ENCODE measurements around the gene SOBP.

DNA sequence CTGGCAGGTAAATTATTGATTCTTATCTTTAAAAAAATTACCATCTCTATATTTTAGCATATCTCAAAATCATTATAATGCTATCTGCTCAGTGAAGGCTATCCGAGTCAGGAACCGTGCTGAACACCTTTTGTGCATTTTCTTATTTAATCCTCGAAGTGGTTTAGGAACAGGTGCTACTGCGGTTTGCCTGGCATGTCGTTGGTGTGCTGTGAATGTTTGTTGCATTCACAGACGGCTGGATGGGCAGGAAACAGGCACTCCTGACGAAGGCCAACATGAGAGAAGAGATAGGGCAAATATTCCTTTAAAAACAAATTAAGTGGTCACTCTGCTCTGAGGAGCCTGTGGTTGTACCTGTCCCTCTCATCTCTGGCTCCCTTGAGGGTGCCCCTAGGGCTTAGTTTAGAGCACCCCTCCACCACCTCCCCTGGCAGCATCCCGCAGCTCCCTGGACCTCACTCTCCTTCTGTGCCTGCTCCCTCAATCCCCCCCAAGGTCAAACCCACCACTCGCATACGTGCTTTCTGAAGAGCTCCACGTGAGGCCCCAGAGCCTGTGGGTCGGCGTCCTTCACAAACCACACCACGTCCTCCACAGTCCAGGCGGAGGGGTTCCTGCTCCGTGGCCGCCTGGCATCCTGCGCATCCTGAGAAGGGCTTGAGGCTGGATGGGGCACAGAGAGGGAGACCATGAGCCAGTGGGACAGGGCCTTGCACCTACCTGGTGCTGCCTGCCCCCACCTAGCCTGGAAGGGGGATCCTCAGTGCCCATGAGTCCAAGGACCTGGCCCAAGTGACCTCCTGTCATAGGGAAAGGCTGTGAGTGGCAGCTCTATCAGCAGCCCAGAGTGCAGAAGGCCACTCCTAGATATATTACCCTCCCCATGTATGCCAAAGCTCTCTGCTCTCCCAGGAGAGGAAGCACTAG lies 217.7 kb downstream of the SOBP start:
- TF ChIP-seq, protein P1, sequence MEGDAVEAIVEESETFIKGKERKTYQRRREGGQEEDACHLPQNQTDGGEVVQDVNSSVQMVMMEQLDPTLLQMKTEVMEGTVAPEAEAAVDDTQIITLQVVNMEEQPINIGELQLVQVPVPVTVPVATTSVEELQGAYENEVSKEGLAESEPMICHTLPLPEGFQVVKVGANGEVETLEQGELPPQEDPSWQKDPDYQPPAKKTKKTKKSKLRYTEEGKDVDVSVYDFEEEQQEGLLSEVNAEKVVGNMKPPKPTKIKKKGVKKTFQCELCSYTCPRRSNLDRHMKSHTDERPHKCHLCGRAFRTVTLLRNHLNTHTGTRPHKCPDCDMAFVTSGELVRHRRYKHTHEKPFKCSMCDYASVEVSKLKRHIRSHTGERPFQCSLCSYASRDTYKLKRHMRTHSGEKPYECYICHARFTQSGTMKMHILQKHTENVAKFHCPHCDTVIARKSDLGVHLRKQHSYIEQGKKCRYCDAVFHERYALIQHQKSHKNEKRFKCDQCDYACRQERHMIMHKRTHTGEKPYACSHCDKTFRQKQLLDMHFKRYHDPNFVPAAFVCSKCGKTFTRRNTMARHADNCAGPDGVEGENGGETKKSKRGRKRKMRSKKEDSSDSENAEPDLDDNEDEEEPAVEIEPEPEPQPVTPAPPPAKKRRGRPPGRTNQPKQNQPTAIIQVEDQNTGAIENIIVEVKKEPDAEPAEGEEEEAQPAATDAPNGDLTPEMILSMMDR (IDR thresholded peaks at IDR 0.05), result no peak
- no peak for TF ChIP-seq POLR2A (IDR thresholded peaks at IDR 0.05)
